Adrenal gland (tissue), 19 donors: ENCODE measurements around the gene ZPBP2. TPM values are rescaled to one million over a fixed set of nuclear protein-coding genes. Genes with fewer than 3 reads are reported as not detected.

Experiments used
- DNase-seq, 7 donors: peaks; one replicate each; pipeline ENCODE4 v3.0.0-alpha.2; 2019 to 2020
- H3K27ac ChIP-seq, 5 donors: fragments of 200-600 bp; sonication (generic) in 4 of 5; 1 replicate in 3 of 5; 2 replicates in 2 of 5; pipeline versions ENCODE4 v1.5.1 to v1.8.0; 2016 to 2020; ENCODE audit warnings: mild to moderate bottlenecking in 1 of 5
- H3K27me3 ChIP-seq: fragments of 200-600 bp; 2 replicates; pipeline ENCODE4 v1.8.0; 2021
- H3K36me3 ChIP-seq, 2 donors: fragments of 200-600 bp; replicated peaks in 1 of 2; 1 replicate in 1 of 2; 2 replicates in 1 of 2; pipeline versions ENCODE4 v1.5.1 to v1.8.0; 2018 to 2022
- H3K4me1 ChIP-seq, 2 donors: fragments of 200-600 bp; replicated peaks in 1 of 2; 1 replicate in 1 of 2; 2 replicates in 1 of 2; pipeline versions ENCODE4 v1.5.1 to v1.8.0; 2018 to 2021
- H3K4me3 ChIP-seq, 4 donors: fragments of 200-600 bp; sonication (generic) in 3 of 4; one replicate each; pipeline ENCODE4 v1.5.1; 2016 to 2018
- H3K9me3 ChIP-seq, 3 donors: fragments of 200-600 bp; sonication (generic) in 1 of 3; replicated peaks in 1 of 3; 1 replicate in 2 of 3; 2 replicates in 1 of 3; pipeline versions ENCODE4 v1.5.1 to v1.8.0; 2016 to 2021
- CTCF ChIP-seq, 6 experiments: fragments of 450-650 bp in 4 of 6; fragments of 200-600 bp in 2 of 6; sonication (generic) in 1 of 6; IDR thresholded peaks; 1 replicate in 5 of 6; 2 replicates in 1 of 6; pipeline versions ENCODE4 v1.5.1 to v1.8.0; 2016 to 2021; ENCODE audit warnings: antibody characterized with exemption in 6 of 6, mild to moderate bottlenecking in 2 of 6, moderate library complexity in 1 of 6
- POLR2A ChIP-seq, 2 donors: fragments of 450-650 bp; IDR thresholded peaks; one replicate each; pipeline ENCODE4 v1.6.1; 2017; ENCODE audit warnings: antibody characterized with exemption in 2 of 2, mild to moderate bottlenecking in 2 of 2, moderate library complexity in 1 of 2
- WGBS, 4 donors: extraction: QIAGEN DNeasy Blood & Tissue Kit in 2 of 4; methylation state at CpG; one replicate each; pipeline versions ENCODE4 v1.1.5 to v1.1.7; 2013 to 2017; 5-methylcytosine and 5-hydroxymethylcytosine counted together
- intact Hi-C, 2 donors: fragments of 100-400 bp; cut with DNase I; formaldehyde crosslinking; loops; one replicate each; pipeline versions ENCODE4 v1.14.1 to v1.15.0; 2022 to 2023
- long read RNA-seq, 10 donors: library from polyadenylated mRNA in 3 of 10; unstranded in 2 of 10; stranded (forward) in 1 of 10; transcript quantifications; one replicate each; pipeline ENCODE4 v2.0.0 and lab custom pipeline, GENCODE V29; 2021 to 2026
- polyA plus RNA-seq, 3 donors: library from polyadenylated mRNA; stranded (reverse); fragments of 200-250 nt in 2 of 3; fragments of 350-450 nt in 1 of 3; fragmentation: Illumina TruSeq in 1 of 3; extraction: RNeasy Lipid Tissue Mini Kit (QIAGEN cat#74804) in 1 of 3; gene quantifications; one replicate each; pipeline ENCODE4 v1.2.3, GENCODE V29; 2013 to 2014
- total RNA-seq, 9 donors: library from RNA; depleted of rRNA in 4 of 9; stranded (reverse); fragments of >200 nt in 4 of 9; fragments of 120-200 nt in 1 of 9; fragmentation: NEBNext Ultra II Directional in 1 of 9; extraction: Animal tissue kit (Norgen Biotek cat#: 25700) in 1 of 9; gene quantifications; one replicate each; pipeline versions ENCODE4 v1.1.0 to v1.2.4, GENCODE V29; 2013 to 2023
- donor health status: healthy with polysubstance abuse.
- donor health status: Bipolar disorder and iron deficiency.
- donor health status: DM: yes; HTN: yes; CAD: no.
- donor health status: DM: no; HTN: no; CAD: no.
- donor health status: DM: no; HTN: no; CAD: no.
- donor health status: DM: yes; HTN: yes; CAD: no.

The ZPBP2 gene
- not detected for total RNA-seq
- polyA plus RNA-seq: not detected
- long read RNA-seq, donor 1: 0 reads
- long read RNA-seq, donor 2: 0 reads
- long read RNA-seq, donor 3: 0 reads
- long read RNA-seq, donor 4: 0 reads
- long read RNA-seq, donor 5: 0 reads
- long read RNA-seq, donor 6: 0 reads
- long read RNA-seq, donor 7: 0 reads
- long read RNA-seq, donor 8: 0 reads
- long read RNA-seq, donor 9: 0 reads
- long read RNA-seq, donor 10: 0 reads

GRCh38 chr17:39867880-39868553 is at the start of gene ZPBP2:
TSS of gene ZPBP2 (plus strand) at chr17:39868202. CDS start at chr17:39868355, 153 bp downstream.
- 18 to 47% (median 36%) methylated on average over 22 to 67 of the region's 67 CpGs for WGBS, 4 donors
- no peak for DNase-seq
- TF ChIP-seq POLR2A (IDR thresholded peaks at IDR 0.05) (no peak), CTCF (IDR thresholded peaks at IDR 0.05) (no peak)
- H3K4me3 ChIP-seq: no peak within 1 kb of the TSS
- no peaks in the 10 kb centered on the region for H3K36me3 ChIP-seq
- H3K27me3 ChIP-seq: peaks cover 64% of the 10 kb centered on the region
- H3K27ac ChIP-seq: no peak within 1 kb of the TSS
- peaks cover 3 to 9% of the 10 kb centered on the region in 2 donors for H3K4me1 ChIP-seq
- H3K9me3 ChIP-seq: no peaks in the 10 kb centered on the region
- intact Hi-C loops: no loop called here

GRCh38 chr17:39818358-39819000 is 49.5 kb upstream of the ZPBP2 start:
- intact Hi-C loops: loop anchor here in 1 of 2 donors (10.0 kb wide), 1 partner anchor 76 kb away; no protein-coding TSS in a partner anchor
- WGBS, 4 donors: 69 to 78% (median 72%) methylated on average over 9 of the region's 9 CpGs
- Histone ChIP-seq H3K9me3 (peaks cover 0 to 4% (median 0%) of the 10 kb centered on the region in 3 donors), H3K27ac (no peak overlapping the region), H3K27me3 (peaks cover 5% of the 10 kb centered on the region), H3K4me1 (no peaks in the 10 kb centered on the region), H3K36me3 (no peaks in the 10 kb centered on the region), H3K4me3 (no peak overlapping the region)
- DNase-seq: no peak
- TF ChIP-seq POLR2A (IDR thresholded peaks at IDR 0.05) (no peak), CTCF (IDR thresholded peaks at IDR 0.05) (no peak)

GRCh38 chr17:39820541-39820940 is 47.5 kb upstream of the ZPBP2 start:
- no peak overlapping the region for H3K4me3 ChIP-seq
- peaks cover 11% of the 10 kb centered on the region for H3K27me3 ChIP-seq
- H3K36me3 ChIP-seq: no peaks in the 10 kb centered on the region
- TF ChIP-seq POLR2A (IDR thresholded peaks at IDR 0.05): no peak
- TF ChIP-seq CTCF (IDR thresholded peaks at IDR 0.05): no peak
- H3K4me1 ChIP-seq: no peaks in the 10 kb centered on the region
- no peak for DNase-seq
- WGBS, 4 donors: 31 to 45% (median 38%) methylated on average over 4 of the region's 4 CpGs
- no peak overlapping the region for H3K27ac ChIP-seq
- intact Hi-C loops: no loop called here
- peaks cover 0 to 9% (median 0%) of the 10 kb centered on the region in 3 donors for H3K9me3 ChIP-seq

GRCh38 chr17:39820987-39821386 is 47.0 kb upstream of the ZPBP2 start:
- DNase-seq: no peak
- WGBS, 4 donors: 73 to 93% (median 89%) methylated on average over 2 of the region's 2 CpGs
- H3K36me3 ChIP-seq: no peaks in the 10 kb centered on the region
- no peak overlapping the region for H3K27ac ChIP-seq
- peaks cover 0 to 9% (median 0%) of the 10 kb centered on the region in 3 donors for H3K9me3 ChIP-seq
- H3K27me3 ChIP-seq: peaks cover 13% of the 10 kb centered on the region
- H3K4me3 ChIP-seq: no peak overlapping the region
- intact Hi-C loops: no loop called here
- H3K4me1 ChIP-seq: no peaks in the 10 kb centered on the region
- no peak for TF ChIP-seq POLR2A (IDR thresholded peaks at IDR 0.05)
- TF ChIP-seq CTCF (IDR thresholded peaks at IDR 0.05): no peak
